HG03025 (cell line): Measurements from ENCODE around the gene ZNF582.

Source experiments
- ATAC-seq: cut with Tn5 transposase; IDR thresholded peaks from one replicate; pipeline ENCODE4 v1.9.1; 2021; ENCODE audit warnings: mild to moderate bottlenecking, moderate library complexity; ENCODE audit not compliant: unreplicated experiment, low FRiP score

ZNF582 gene

DNA sequence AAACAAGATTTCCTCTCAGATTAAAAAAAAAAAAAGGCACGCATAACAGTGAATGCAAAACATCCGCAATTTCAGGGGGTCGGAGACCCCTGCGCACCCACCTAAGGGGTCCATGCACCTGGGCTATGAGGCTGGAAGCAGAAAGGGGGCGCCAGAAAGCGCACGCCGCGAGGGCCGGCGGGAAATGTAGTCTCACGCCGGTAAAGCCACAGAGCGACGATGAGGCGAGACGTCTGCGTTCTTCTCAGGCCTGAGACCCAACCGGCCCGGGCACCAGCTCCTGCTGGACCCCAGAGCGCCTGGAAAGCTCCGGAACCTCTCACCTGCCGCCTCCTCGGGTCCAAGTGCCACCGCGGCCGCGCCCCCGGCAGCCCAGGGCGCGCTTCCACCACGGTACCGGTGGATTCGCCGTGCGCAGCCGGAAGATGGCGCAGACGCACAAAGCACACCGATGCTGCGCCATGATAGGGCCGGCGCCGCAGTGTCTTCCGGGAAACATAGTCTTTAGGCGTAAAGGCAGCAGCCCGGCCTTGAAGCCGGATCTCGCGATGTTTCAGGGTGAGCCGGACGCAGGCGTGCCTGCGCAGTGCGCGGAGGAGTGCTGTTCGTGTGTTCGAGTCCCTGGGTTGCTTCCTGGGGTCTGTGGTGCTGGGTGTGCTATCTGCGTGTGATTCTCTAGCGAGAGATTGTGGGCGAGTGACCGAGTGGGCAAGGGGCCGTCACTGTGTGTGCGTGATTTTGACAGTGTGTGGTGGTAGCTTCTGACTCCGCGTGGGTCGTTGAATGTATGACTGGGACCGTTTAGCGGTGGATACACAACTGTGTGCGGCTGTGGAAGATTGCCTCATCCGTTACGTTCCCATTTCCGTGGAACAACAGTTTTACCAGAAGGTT is at the start of gene ZNF582:
Gene ZNF582, minus strand, starts transcription at position 416 of the 894 bp plus-strand sequence. CDS start 1,782 bp downstream, outside the sequence.
- peak; percentile 72 for ATAC-seq

DNA sequence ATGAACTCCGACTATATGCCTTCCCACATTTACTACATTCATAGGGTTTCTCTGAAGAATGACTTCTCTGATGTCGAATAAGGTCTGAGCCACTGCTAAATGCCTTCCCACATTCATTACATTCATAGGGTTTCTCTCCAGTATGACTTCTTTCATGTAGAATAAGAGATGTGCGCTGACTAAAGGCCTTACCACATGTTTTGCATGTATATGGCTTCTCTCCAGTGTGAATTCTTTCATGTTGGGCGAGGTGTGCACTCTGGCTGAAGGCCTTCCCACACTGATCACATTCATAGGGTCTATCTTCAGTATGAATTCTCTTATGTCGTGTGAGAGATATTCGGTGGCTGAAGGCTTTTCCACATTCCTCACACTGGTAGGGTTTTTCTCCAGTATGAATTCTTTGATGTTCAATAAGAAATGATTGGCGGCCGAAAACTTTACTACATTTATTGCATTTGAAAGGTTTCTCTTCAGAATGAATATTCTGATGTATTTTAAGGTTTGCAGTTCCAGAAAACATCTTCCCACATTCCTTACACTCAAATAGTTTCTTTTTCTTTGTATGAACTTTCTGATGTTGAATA is 48.0 kb upstream of the ZNF582 start:
- ATAC-seq, result no peak

DNA sequence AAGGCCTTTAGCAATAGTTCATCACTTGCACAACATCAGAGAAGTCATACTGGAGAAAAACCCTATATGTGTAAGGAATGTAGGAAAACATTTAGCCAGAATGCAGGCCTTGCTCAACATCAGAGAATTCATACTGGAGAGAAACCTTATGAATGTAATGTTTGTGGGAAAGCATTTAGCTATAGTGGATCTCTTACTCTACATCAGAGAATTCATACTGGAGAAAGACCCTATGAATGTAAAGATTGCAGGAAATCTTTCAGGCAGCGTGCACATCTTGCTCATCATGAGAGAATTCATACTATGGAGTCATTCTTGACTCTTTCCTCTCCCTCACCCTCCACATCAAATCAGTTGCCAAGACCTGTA is 30.6 kb upstream of the ZNF582 start:
- no peak for ATAC-seq

DNA sequence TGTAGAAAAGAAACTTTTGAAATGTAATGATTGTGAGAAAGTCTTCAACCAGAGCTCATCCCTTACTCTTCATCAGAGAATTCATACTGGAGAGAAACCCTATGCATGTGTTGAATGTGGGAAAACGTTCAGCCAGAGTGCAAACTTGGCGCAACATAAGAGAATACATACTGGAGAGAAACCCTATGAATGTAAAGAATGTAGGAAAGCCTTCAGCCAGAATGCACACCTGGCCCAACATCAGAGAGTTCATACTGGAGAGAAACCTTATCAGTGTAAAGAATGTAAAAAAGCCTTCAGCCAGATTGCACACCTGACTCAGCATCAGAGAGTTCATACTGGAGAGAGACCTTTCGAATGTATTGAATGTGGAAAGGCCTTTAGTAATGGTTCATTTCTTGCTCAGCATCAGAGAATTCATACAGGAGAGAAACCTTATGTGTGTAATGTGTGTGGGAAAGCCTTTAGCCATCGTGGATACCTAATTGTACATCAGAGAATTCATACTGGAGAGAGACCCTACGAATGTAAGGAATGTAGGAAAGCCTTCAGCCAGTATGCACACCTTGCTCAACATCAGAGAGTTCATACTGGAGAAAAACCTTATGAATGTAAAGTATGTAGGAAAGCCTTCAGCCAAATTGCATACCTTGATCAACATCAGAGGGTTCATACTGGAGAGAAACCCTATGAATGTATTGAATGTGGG is 30.1 kb upstream of the ZNF582 start:
- no peak for ATAC-seq

DNA sequence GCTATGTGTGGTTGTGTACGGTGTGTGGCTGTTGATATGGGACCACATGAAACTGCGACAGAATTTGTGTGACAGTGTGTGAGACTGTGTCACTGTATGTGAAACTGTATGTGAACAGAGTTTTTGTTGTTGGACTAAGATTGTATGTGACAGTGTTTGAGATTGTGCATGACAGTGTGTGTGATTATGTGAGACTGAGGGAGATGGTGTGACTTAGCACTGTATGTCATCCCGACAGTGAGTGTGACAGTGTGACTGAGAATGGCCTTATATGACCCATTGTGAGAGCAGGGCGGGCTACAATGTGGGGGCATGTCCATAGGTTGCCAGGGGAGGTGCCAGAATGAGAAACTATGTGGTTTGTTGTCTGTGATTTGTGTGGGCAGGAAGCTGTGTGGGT is 11.7 kb upstream of the ZNF582 start:
- ATAC-seq, result no peak

DNA sequence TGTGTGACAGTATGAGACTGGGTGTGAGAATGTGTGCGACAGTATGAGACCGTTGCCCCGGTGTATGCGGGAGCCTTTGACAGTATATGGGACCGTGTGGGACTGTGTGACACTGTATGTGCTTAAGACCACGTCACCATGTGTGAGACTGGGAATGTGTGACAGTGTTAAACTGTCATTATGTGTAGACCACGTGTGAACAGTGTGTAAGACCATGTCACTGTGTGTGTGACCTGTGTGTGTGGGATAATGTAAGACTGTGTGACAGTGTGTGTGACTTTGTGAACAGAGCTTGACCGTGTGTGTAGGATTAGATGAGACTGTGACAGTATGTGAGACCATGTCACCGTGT is 11.3 kb upstream of the ZNF582 start:
- ATAC-seq, result peak; percentile 14

DNA sequence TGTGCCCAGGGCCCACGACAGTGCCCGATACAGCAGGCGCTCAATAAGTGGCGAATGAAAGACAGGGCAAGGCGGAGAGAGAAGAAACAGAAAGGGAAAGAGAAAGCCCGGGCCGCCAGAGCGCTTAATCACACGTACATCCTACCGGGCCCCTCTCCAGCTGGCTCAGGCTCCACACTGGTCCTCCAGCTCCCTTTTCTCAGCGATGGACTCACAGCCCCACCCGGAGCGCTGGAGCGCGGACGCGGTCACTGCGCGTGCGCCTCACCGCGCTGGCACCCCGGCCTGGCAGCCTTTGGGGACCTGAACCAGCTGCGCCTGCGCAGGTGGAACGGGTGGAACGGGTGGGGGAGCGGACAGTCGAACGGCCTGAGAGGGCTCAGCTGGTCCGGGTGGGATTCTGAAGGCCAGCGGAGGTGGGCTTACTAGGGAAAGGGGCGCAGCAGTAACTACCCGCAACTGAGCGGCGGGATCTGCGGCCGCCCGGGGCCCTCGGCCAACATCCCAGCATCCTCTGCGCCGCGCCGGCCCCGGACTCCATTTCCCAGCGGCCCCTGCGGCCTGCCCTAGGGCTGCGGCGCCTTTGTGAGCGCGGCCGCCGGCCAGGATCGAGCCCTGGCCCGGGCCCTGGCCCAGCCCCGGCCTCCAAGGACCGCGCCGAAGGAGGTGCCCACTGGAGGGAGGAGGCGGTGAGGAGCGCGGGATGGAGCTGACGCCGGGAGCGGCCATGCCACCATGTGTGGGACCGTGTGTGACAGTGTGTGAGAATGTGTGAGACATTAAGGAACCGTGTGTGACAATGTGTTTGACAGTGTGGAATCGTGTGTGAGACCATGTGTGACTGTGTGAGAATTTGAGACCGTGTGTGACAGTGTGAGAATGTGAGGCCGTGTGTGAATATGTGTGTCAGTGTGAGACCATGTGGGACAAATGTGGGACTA is 10.7 kb upstream of the ZNF582 start, which contains the start of gene ZNF583:
Gene ZNF583, plus strand, starts transcription at position 569 of the 941 bp plus-strand sequence. CDS start 2,783 bp downstream, outside the sequence.
- ATAC-seq, result peak; percentile 82

DNA sequence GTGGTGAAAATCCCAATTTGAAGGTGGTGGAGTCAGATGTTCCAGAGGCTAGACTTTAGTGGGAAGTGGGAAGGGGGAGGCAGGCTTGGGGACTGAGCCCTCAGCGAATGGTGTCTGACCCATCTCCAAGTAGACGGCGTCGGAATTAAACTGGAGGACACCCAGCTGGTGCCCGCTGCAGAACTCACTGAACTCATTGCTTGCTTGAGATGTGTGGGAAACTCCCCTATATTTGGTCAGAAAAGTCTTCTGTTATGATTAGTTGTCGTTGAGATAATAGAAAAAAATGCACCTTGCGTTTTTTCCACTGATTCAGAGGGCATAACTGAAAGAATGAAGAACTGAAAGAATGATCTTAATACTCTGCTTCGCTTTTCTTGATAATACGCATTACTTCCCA is 9.9 kb upstream of the ZNF582 start:
- no peak for ATAC-seq

DNA sequence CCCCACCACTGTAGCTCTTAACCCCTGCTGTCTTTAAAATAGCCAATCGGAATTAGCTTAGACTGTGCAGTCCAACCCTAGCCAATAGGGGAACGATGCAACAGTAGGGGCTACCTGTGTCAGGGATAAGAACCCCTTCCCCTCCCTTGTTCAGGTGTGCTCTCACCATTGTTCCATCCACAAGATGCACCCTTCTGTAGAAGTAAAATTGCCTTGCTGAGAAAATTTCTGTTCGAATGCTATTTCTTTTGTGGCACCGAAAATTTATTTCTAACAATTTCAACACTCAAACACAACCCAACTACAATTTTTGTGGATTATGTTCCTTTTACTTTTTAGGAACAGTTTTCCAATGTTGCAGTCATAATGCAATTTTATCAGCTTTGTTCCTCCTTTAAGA is 7.2 kb upstream of the ZNF582 start:
- no peak for ATAC-seq

DNA sequence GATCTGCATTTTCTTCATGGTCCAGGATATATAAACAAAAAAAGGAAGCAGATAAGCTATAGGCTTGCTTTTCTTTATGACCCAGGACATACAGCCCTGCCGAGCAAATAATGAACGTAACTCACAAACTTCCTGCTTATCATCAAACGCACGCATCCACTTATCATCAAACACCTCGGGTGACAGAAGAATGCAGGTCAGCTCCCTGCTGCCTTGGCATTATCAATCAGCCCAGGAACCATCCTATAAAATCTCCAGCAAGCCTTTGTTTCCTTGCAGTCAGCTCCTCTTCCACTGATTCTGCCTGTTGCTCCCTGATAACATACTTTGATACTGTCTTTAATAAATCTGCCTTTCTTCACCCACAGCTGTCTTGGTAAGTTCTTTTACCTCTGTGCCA is 5.5 kb upstream of the ZNF582 start:
- no peak for ATAC-seq

DNA sequence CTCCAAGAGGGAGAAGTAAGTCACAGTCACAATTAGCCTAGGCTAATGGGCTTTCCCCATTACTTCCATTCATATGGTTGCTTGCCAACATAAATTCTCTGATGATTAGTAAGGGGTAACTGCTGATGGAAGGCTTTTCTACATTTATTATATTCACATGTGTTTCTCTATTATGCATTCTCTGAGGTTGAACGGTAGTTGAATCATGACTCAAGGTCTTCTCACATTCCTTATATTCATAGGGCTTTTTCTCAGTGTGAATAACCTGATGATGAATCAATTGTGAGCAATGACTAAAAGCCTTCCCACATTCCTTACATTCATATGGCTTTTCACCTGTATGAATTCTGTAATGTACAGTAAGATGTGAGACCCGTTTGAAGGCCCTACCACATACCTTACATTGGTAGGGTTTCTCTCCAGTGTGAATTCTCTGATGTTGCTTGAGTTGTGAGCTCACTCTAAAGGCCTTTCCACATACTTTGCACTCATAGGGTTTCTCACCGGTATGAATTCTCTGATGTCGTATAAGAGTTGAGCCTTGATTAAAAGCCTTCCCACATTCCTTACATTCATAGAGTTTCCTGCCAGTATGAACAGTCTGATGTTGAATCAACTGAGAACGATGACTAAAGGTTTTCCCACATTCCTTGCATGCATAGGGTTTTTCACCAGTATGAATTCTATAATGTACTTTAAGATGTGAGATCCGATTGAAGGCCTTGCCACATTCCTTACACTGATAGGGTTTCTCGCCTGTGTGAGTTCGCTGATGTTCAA is 9.3 kb downstream of the ZNF582 start:
- no peak for ATAC-seq

DNA sequence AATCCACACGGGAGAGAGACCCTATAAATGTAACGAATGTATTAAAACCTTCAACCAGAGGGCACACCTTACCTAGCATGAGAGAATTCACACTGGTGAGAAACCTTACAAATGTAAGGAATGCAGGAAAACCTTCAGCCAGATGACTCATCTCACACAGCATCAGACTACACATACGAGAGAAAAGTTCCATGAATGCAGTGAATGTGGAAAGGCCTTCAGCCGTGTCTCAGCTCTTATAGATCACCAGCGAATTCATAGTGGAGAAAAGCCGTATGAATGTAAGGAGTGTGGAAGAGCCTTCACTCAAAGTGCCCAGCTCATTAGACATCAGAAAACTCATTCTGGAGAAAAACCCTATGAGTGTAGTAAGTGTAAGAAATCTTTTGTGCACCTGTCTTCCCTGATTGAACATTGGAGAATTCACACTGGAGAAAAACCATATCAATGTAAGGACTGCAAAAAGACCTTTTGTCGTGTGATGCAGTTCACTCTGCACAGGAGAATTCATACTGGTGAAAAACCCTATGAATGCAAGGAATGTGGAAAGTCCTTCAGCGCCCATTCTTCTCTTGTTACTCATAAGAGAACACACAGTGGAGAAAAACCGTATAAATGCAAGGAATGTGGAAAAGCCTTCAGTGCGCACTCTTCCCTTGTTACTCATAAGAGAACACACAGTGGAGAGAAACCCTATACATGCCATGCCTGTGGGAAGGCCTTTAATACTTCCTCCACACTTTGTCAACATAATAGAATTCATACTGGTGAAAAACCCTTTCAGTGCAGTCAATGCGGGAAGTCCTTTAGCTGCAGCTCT is 16.0 kb downstream of the ZNF582 start:
- ATAC-seq, result no peak

DNA sequence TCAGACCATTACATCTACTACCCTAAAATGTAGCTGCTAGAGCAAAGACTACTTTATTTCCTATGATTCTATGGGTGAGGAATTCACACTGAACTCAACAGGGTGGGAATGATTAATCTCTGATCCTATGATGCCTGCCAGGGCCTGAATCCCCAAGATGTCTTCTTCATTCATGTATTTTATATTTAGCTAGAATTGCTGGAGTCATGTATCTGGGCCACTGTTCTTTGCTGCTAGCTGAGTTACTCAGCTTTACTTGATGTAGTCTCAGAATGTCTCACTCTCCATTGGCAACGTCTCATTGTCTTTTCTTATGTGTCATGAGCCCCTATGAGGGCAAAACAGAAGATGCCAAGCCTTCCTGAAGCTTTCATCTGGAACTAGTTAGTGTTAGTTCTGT is 21.1 kb downstream of the ZNF582 start:
- ATAC-seq, result no peak

DNA sequence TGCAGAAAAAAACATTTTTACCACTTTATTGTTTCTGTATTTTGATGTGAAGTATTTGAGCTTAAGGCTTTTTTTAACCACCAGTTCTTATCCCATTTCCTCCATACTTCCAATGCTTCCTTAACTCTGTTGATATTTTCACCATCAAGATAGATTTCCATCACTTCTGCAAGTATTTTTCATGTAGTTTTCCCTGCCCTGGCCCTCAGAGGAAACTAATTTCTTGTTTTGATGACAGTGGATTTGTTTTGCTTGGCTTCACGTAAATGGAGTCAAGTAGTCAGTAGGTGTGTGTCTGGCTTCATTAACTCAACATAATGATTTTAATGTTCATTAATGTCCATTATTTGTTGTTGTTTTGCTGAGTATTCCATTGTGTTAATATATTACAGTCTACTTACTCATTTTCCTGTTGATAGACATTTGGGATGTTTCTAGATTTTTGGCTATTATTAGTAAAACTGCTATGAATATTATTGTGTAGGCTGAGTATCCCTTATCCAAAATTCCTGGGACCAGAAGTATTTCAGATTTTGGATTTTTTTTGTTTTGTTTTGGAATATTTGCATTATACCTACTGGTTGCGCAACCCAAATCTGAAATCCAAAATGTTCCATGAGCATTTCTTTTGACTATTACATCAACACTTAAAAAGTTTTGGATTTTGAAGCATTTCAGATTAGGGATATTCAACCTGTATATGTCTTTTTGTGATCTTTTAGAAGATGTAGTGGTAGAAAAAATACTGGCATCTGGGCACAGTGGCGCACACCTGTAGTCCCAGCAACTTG is 23.3 kb downstream of the ZNF582 start:
- no peak for ATAC-seq

DNA sequence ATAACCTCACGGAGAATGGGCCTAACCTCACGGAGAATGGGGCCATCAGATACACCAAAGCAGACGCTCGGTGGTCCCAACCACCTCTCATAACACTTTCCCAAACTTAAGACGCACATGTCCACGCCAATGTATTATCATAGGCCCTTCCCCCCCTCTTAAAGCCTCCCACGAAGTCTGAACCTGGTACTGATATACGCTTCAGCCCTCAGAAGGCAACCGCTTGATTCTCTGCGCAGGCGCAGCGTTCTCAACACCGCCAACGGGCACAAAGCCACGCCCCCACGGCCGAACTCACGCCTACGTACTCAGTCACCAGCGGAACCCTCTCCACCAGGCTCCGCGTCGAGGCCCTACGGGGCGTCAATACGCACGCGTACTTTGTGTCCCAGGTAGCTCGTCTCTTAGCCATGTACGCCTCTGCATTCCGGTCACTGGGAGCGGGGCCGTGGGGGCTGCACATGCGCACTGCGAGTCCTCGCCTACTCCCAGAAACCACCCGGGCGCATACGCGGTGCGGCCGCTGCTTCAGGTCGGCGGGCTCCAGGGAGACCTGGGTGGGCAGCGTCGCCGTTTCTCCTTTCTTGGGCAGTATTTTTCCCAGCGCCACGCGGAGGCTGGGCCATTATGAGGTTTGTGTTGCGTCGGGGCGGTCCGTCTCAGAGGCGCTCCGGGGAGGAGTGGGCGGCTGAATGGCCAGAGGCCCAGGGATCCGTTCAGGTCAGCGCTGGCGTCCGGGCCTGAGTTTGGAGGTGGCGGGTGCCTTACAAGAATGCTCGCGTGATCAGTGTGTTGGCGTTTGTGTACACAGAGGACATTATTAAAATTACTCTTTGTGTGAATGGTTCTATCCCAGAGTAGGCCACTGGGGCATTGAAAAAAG is 25.3 kb downstream of the ZNF582 start:
- no peak for ATAC-seq

DNA sequence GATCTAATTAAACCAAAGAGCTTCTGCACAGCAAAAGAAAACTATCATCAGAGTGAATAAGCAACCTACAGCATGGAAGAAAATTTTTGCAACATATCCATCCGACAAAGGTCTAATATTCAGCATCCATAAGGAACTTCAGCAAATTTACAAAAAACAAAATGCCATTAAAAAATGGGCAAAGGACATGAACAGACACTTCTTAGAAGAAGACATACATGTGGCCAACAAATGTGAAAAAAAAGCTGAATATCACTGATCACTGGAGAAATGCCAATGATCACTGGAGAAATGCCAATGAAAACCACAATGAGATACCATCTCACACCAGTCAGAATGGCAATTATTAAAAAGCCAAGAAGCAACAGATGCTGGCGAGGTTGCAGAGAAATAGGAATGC is 32.5 kb downstream of the ZNF582 start:
- ATAC-seq, result no peak

DNA sequence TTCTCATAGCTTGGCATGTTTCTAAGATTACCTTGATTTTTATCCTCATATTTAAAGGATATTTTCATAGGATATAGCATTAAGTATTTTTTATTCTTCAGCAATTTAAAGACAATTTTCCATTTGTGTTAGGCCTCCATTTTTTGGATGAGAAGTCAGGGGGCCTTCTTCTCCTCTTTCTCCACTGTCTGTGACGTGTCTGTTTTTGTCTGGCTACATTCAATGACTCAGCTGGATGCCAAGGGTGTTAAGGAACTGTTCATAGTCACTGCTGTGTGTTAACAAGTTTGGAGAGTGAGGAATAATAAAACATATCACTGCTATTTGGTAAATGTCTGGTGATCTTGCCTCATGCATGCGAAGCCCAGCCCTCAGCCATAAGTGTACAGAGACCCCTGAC is 36.4 kb downstream of the ZNF582 start:
- no peak for ATAC-seq
